OCI-LY1 (cell line): ENCODE data around the gene MPV17L.
"Not testable (repeated sequence)": the region's sequence is repeated elsewhere in the genome, so short reads cannot be mapped to it uniquely, and the experiment has no call there.

ENCODE experiments used
- H2AFZ ChIP-seq: fragments of 200-600 bp; sonication (generic), shearing (Covaris generic); 2 replicates; pipeline ENCODE4 v1.6.0; 2014; ENCODE audit warnings: antibody characterized with exemption, mild to moderate bottlenecking, low read length
- H3F3A ChIP-seq: fragments of 200-600 bp; sonication (generic), shearing (Covaris generic); 2 replicates; pipeline ENCODE4 v1.6.0; 2014; ENCODE audit warnings: mild to moderate bottlenecking, antibody characterized with exemption, low read length, moderate library complexity; ENCODE audit not compliant: insufficient read depth
- H3K27ac ChIP-seq: fragments of 200-600 bp; sonication (generic); 2 replicates; pipeline ENCODE4 v1.5.1; 2014; ENCODE audit warnings: low read length, mixed run types, mild to moderate bottlenecking, low read depth; ENCODE audit not compliant: poor library complexity, severe bottlenecking
- H3K27me3 ChIP-seq: fragments of 200-600 bp; sonication (generic); 2 replicates; pipeline ENCODE4 v1.6.0; 2014; ENCODE audit warnings: antibody characterized with exemption, mild to moderate bottlenecking, low read length, moderate library complexity; ENCODE audit not compliant: insufficient read depth
- H3K36me3 ChIP-seq: fragments of 200-600 bp; sonication (generic); 2 replicates; pipeline ENCODE4 v1.6.1; 2014; ENCODE audit warnings: mild to moderate bottlenecking, antibody characterized with exemption, low read length, moderate library complexity, mixed read lengths; ENCODE audit not compliant: insufficient read depth
- H3K4me1 ChIP-seq: fragments of 200-600 bp; sonication (generic); 2 replicates; pipeline ENCODE4 v1.5.1; 2014; ENCODE audit warnings: mild to moderate bottlenecking, low read length, moderate library complexity; ENCODE audit not compliant: insufficient read depth, severe bottlenecking
- H3K4me2 ChIP-seq: fragments of 200-600 bp; sonication (generic), shearing (Covaris generic); 2 replicates; pipeline ENCODE4 v1.6.1; 2014; ENCODE audit warnings: low read length
- H3K4me3 ChIP-seq: fragments of 200-600 bp; sonication (generic); 2 replicates; pipeline ENCODE4 v1.5.1; 2014; ENCODE audit warnings: low read length, low read depth, mild to moderate bottlenecking, mixed read lengths; ENCODE audit not compliant: poor library complexity, severe bottlenecking
- H3K79me2 ChIP-seq: fragments of 200-600 bp; shearing (Covaris generic); 2 replicates; pipeline ENCODE4 v1.6.1; 2016; ENCODE audit warnings: mixed run types, low read length, mixed read lengths; ENCODE audit not compliant: insufficient read depth
- H3K9ac ChIP-seq: fragments of 200-600 bp; sonication (generic), shearing (Covaris generic); 2 replicates; pipeline ENCODE4 v1.6.1; 2014; ENCODE audit warnings: mild to moderate bottlenecking, low read length, mixed read lengths
- H3K9me2 ChIP-seq: fragments of 200-600 bp; sonication (generic), shearing (Covaris generic); 2 replicates; pipeline ENCODE4 v1.6.1; 2014; ENCODE audit warnings: low read depth, mild to moderate bottlenecking, low read length, mixed read lengths
- H3K9me3 ChIP-seq: fragments of 200-600 bp; shearing (Covaris generic); 2 replicates; pipeline ENCODE4 v1.6.1; 2014; ENCODE audit warnings: low read length, mixed read lengths
- H4K20me1 ChIP-seq: fragments of 200-600 bp; sonication (generic), shearing (Covaris generic); 2 replicates; pipeline ENCODE4 v1.6.0; 2016; ENCODE audit warnings: mild to moderate bottlenecking, low read length; ENCODE audit not compliant: insufficient read depth
- EZH2 ChIP-seq: fragments of 200-600 bp; sonication (generic), shearing (Covaris generic); IDR thresholded peaks from 2 replicates; pipeline ENCODE4 v1.8.0; 2017; ENCODE audit warnings: borderline replicate concordance, mixed run types, mild to moderate bottlenecking, antibody characterized with exemption, low read length, moderate library complexity, mixed read lengths
- TF ChIP-seq, protein P1 (sequence below): fragments of 200-600 bp; sonication (generic), shearing (Covaris generic); IDR thresholded peaks from 2 replicates; pipeline ENCODE4 v1.5.1; 2017; ENCODE audit warnings: mild to moderate bottlenecking, antibody characterized with exemption, low read length, moderate library complexity, mixed read lengths

MPV17L gene

DNA sequence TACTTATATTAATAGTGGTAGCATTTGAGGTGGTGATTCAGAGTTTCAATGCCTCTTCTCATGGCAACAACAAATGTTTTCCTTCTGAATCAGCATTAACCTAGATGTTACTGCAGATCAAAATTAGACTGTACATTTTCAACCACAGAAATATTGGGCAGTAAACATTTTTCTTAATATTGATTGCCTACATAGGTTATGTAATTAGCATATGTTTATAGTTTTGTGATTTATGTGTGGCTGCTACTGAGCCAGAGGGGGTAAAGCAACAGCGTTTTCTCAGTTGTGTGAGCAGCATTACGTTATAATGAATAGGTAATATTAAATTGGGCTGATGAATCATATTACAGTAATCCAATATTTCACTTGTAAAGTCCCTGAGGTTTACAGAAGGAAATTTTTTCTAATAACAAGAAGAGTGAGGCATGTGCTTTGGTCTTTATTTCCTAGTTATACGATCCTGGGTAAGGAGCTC is 20.0 kb downstream of the MPV17L start:
- Histone ChIP-seq H3K9ac (no peak overlapping the region), H3K79me2 (no peaks in the 10 kb centered on the region), H3K9me2 (no peaks in the 10 kb centered on the region), H3K27ac (no peak overlapping the region), H3K9me3 (no peaks in the 10 kb centered on the region), H3K36me3 (no peaks in the 10 kb centered on the region), H3K4me3 (no peak overlapping the region), H2AFZ (no peak overlapping the region), H4K20me1 (no peaks in the 10 kb centered on the region), H3K4me2 (no peak overlapping the region), H3K27me3 (no peaks in the 10 kb centered on the region), H3K4me1 (no peaks in the 10 kb centered on the region), H3F3A (no peaks in the 10 kb centered on the region)
- no peak for TF ChIP-seq EZH2
- TF ChIP-seq, protein P1, sequence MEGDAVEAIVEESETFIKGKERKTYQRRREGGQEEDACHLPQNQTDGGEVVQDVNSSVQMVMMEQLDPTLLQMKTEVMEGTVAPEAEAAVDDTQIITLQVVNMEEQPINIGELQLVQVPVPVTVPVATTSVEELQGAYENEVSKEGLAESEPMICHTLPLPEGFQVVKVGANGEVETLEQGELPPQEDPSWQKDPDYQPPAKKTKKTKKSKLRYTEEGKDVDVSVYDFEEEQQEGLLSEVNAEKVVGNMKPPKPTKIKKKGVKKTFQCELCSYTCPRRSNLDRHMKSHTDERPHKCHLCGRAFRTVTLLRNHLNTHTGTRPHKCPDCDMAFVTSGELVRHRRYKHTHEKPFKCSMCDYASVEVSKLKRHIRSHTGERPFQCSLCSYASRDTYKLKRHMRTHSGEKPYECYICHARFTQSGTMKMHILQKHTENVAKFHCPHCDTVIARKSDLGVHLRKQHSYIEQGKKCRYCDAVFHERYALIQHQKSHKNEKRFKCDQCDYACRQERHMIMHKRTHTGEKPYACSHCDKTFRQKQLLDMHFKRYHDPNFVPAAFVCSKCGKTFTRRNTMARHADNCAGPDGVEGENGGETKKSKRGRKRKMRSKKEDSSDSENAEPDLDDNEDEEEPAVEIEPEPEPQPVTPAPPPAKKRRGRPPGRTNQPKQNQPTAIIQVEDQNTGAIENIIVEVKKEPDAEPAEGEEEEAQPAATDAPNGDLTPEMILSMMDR, result no peak

DNA sequence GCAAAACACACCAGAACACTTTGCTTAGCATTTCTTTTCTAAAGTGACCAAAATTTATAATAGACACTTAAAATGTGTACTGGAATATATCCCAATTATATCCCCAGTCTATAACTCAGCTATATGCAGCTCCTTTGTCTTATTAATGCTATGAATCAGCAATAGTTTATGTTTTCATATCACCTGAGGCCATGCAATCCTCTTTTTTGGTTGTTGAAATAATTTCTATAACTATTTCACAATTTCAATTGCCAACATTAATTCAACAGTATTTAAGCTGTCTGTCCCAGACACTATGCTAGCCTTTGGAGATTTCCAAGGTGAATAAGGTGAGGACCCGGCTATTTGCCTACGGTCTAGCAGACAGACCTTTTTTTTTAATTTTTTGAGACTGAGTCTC is 21.6 kb downstream of the MPV17L start:
- Histone ChIP-seq H3K4me3 (no peak overlapping the region), H3K36me3 (no peaks in the 10 kb centered on the region), H3K9me2 (no peaks in the 10 kb centered on the region), H3K4me2 (no peak overlapping the region), H2AFZ (no peak overlapping the region), H3K79me2 (no peaks in the 10 kb centered on the region), H4K20me1 (no peaks in the 10 kb centered on the region), H3F3A (no peaks in the 10 kb centered on the region), H3K9ac (no peak overlapping the region), H3K27ac (no peak overlapping the region), H3K4me1 (no peaks in the 10 kb centered on the region), H3K27me3 (no peaks in the 10 kb centered on the region), H3K9me3 (no peaks in the 10 kb centered on the region)
- no peak for TF ChIP-seq EZH2

DNA sequence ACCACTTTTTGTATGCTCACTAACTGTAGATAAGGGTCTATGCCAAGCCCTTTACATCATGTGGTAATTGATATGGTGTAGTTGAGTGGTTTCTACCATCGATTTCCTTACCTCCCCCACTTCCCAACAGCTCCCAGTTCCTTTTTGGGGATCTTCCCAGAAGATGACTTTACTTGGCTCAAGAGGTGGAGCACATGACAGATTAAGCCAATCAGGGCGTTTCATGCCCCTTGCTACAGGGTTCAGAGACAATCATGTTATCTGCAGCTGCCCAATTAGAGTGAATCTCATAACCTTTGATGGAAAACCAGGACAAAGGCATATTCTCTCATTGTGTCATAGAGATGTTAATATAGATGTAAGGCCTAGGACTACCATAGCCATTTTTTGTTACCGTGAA is 22.7 kb downstream of the MPV17L start:
- Histone ChIP-seq H3K9me2 (no peaks in the 10 kb centered on the region), H3K27ac (no peak overlapping the region), H3K36me3 (no peaks in the 10 kb centered on the region), H3K4me2 (no peak overlapping the region), H4K20me1 (no peaks in the 10 kb centered on the region), H3F3A (no peaks in the 10 kb centered on the region), H3K9me3 (no peaks in the 10 kb centered on the region), H3K27me3 (no peaks in the 10 kb centered on the region), H3K9ac (no peak overlapping the region), H2AFZ (no peak overlapping the region), H3K4me3 (no peak overlapping the region), H3K79me2 (no peaks in the 10 kb centered on the region), H3K4me1 (no peaks in the 10 kb centered on the region)
- TF ChIP-seq, protein P1, result no peak
- TF ChIP-seq EZH2, result no peak

DNA sequence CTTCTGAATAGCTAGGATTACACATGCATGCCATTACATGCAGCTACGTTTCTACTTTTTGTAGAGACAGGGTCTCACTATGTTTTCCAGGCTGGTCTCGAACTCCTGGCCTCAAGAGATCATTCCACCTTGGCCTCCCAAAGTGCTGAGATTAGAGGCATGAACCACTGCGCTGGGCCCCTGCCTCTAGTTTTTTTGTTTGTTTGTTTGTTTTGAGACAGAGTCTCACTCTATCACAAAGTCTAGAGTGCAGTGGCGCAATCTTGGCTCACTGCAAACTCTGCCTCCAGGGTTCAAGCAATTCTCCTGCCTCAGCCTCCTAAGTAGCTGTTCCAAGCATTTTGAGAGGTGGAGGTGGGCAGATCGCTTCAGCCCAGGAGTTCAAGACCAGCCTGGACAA is 26.1 kb downstream of the MPV17L start:
- not testable (repeated sequence) for H3K27ac ChIP-seq, H3K9me2 ChIP-seq, H4K20me1 ChIP-seq, H3K4me2 ChIP-seq, H3K27me3 ChIP-seq, H3K79me2 ChIP-seq, H3F3A ChIP-seq, H3K9ac ChIP-seq, H3K4me1 ChIP-seq, H3K4me3 ChIP-seq, H3K36me3 ChIP-seq, H2AFZ ChIP-seq, H3K9me3 ChIP-seq
